HEK293 (cell line): ENCODE measurements around the gene BRPF1.

Experiments
- CTCF ChIA-PET: fragments of 350-600 bp; formaldehyde crosslinking; extraction: SDS; loops from one replicate; lab custom pipeline; 2021; ENCODE audit warnings: antibody characterized with exemption; lab: Yijun Ruan, JAX
- POLR2A ChIA-PET: fragments of 300-600 bp; formaldehyde crosslinking; extraction: SDS; loops from one replicate; lab custom pipeline; 2020; ENCODE audit warnings: antibody characterized with exemption, inconsistent platforms; lab: Yijun Ruan, JAX
- H3K27ac ChIP-seq: fragments of 200-500 bp; sonication (Bioruptor generic); 2 replicates; pipeline ENCODE4 v1.5.1; 2014; ENCODE audit warnings: low read depth, low read length, control low read depth, inconsistent platforms; ENCODE audit errors: extremely low read depth
- H3K36me3 ChIP-seq, 2 experiments: fragments of 200-500 bp in 1 of 2; sonication (Bioruptor generic) in 1 of 2; 1 replicate in 1 of 2; 2 replicates in 1 of 2; pipeline ENCODE4 v1.5.1; 2014 to 2017; ENCODE audit warnings: inconsistent platforms in 2 of 2, low read length in 2 of 2; ENCODE audit not compliant: control insufficient read depth in 2 of 2, insufficient read depth in 1 of 2
- H3K4me1 ChIP-seq: fragments of 200-500 bp; sonication (Bioruptor generic); 2 replicates; pipeline ENCODE4 v1.5.1; 2014; ENCODE audit warnings: mild to moderate bottlenecking, low read length, inconsistent platforms; ENCODE audit not compliant: control insufficient read depth, insufficient read depth
- H3K4me3 ChIP-seq: 2 replicates; pipeline ENCODE4 v1.5.1; 2011; ENCODE audit warnings: low read depth, mild to moderate bottlenecking, control low read depth, low read length, moderate library complexity
- H3K9me3 ChIP-seq: fragments of 200-500 bp; sonication (Bioruptor generic); 2 replicates; pipeline ENCODE4 v1.5.1; 2014; ENCODE audit warnings: low read depth, low read length, inconsistent platforms; ENCODE audit not compliant: control insufficient read depth, insufficient read depth
- AEBP2 ChIP-seq: fragments of 450-650 bp; formaldehyde crosslinking; IDR thresholded peaks from 2 replicates; pipeline ENCODE4 v1.5.1; 2016; ENCODE audit warnings: missing biosample characterization, missing genetic modification characterization, borderline replicate concordance
- EGR2 ChIP-seq: fragments of 450-650 bp; formaldehyde crosslinking; IDR thresholded peaks from 2 replicates; pipeline ENCODE4 v1.5.1; 2016; ENCODE audit warnings: low read depth, missing biosample characterization, missing genetic modification characterization
- ELK4 ChIP-seq: IDR thresholded peaks from 2 replicates; pipeline ENCODE4 v1.6.1; 2011; ENCODE audit warnings: mild to moderate bottlenecking, low read depth, low read length, borderline replicate concordance
- GFI1B ChIP-seq: fragments of 450-650 bp; formaldehyde crosslinking; IDR thresholded peaks from 2 replicates; pipeline ENCODE4 v1.5.1; 2016; ENCODE audit warnings: missing biosample characterization, missing genetic modification characterization
- GLIS1 ChIP-seq: fragments of 450-650 bp; formaldehyde crosslinking; IDR thresholded peaks from 2 replicates; pipeline ENCODE4 v1.5.1; 2016; ENCODE audit warnings: missing biosample characterization, missing genetic modification characterization
- IKZF3 ChIP-seq: fragments of 450-650 bp; IDR thresholded peaks from 2 replicates; pipeline ENCODE4 v1.5.0; 2018; ENCODE audit warnings: missing biosample characterization, mild to moderate bottlenecking, missing genetic modification characterization, moderate library complexity
- MEIS1 ChIP-seq: sonication (generic); formaldehyde crosslinking; IDR thresholded peaks from 2 replicates; pipeline ENCODE4 v1.8.1; 2022; ENCODE audit warnings: missing genetic modification reagents, mild to moderate bottlenecking, borderline replicate concordance
- SCRT1 ChIP-seq: fragments of 450-650 bp; formaldehyde crosslinking; IDR thresholded peaks from 2 replicates; pipeline ENCODE4 v1.5.1; 2016; ENCODE audit warnings: missing biosample characterization, missing genetic modification characterization, borderline replicate concordance
- ZBTB6 ChIP-seq: fragments of 450-650 bp; formaldehyde crosslinking; IDR thresholded peaks from 2 replicates; pipeline ENCODE4 v1.5.1; 2017; ENCODE audit warnings: missing biosample characterization, missing genetic modification characterization
- ZFHX2 ChIP-seq: fragments of 450-650 bp; formaldehyde crosslinking; conservative IDR thresholded peaks from 2 replicates; pipeline ENCODE4 v1.5.1; 2016; ENCODE audit warnings: missing biosample characterization, missing genetic modification characterization
- ZFP69B ChIP-seq: fragments of 450-650 bp; formaldehyde crosslinking; IDR thresholded peaks from 2 replicates; pipeline ENCODE4 v1.5.1; 2016; ENCODE audit warnings: missing biosample characterization, missing genetic modification characterization
- ZIC2 ChIP-seq: fragments of 450-650 bp; formaldehyde crosslinking; IDR thresholded peaks from 2 replicates; pipeline ENCODE4 v1.5.1; 2016; ENCODE audit warnings: missing biosample characterization, missing genetic modification characterization
- ZNF10 ChIP-seq: fragments of 450-650 bp; formaldehyde crosslinking; IDR thresholded peaks from 2 replicates; pipeline ENCODE4 v1.5.1; 2017; ENCODE audit warnings: missing biosample characterization, missing genetic modification characterization
- ZNF112 ChIP-seq: fragments of 450-650 bp; formaldehyde crosslinking; IDR thresholded peaks from 2 replicates; pipeline ENCODE4 v1.5.0; 2017; ENCODE audit warnings: missing biosample characterization, missing genetic modification characterization
- ZNF121 ChIP-seq: fragments of 450-650 bp; formaldehyde crosslinking; IDR thresholded peaks from 2 replicates; pipeline ENCODE4 v1.5.1; 2016; ENCODE audit warnings: missing biosample characterization, missing genetic modification characterization
- ZNF223 ChIP-seq: fragments of 450-650 bp; formaldehyde crosslinking; IDR thresholded peaks from 2 replicates; pipeline ENCODE4 v1.5.1; 2016; ENCODE audit warnings: missing biosample characterization, missing genetic modification characterization
- ZNF280D ChIP-seq: fragments of 450-650 bp; formaldehyde crosslinking; IDR thresholded peaks from 2 replicates; pipeline ENCODE4 v1.5.1; 2016; ENCODE audit warnings: missing biosample characterization, missing genetic modification characterization
- ZNF416 ChIP-seq: fragments of 450-650 bp; formaldehyde crosslinking; IDR thresholded peaks from 2 replicates; pipeline ENCODE4 v1.5.1; 2016; ENCODE audit warnings: missing biosample characterization, missing genetic modification characterization
- ZNF548 ChIP-seq: fragments of 450-650 bp; formaldehyde crosslinking; IDR thresholded peaks from 2 replicates; pipeline ENCODE4 v1.5.1; 2016; ENCODE audit warnings: missing biosample characterization, missing genetic modification characterization
- ZNF624 ChIP-seq: fragments of 450-650 bp; formaldehyde crosslinking; IDR thresholded peaks from 2 replicates; pipeline ENCODE4 v1.5.1; 2017; ENCODE audit warnings: missing biosample characterization, missing genetic modification characterization
- ZNF677 ChIP-seq: fragments of 450-650 bp; IDR thresholded peaks from 2 replicates; pipeline ENCODE4 v1.5.0; 2018; ENCODE audit warnings: missing biosample characterization, mild to moderate bottlenecking, missing genetic modification characterization, moderate library complexity

The BRPF1 gene

GRCh38 chr3:9704347-9705322 is 26.9 kb upstream of the BRPF1 start (continued):
- TF ChIP-seq ZBTB6: no peak
- no peak for TF ChIP-seq ZNF223 (tag by site-specific recombination)
- no peak for TF ChIP-seq GFI1B
- no peak for TF ChIP-seq ZNF548
- TF ChIP-seq ZNF280D (tag by site-specific recombination): no peak
- TF ChIP-seq ZNF121 (tag by site-specific recombination): no peak
- no peak for TF ChIP-seq ZNF677 (tag by site-specific recombination)
- TF ChIP-seq ELK4: no peak
- TF ChIP-seq AEBP2: no peak

GRCh38 chr3:9710174-9710739 is 21.3 kb upstream of the BRPF1 start:
- CTCF ChIA-PET: no interaction called here
- H3K36me3 ChIP-seq: no peaks in the 10 kb centered on the region
- H3K9me3 ChIP-seq: no peaks in the 10 kb centered on the region

GRCh38 chr3:9712415-9712814 is 19.1 kb upstream of the BRPF1 start:
- TF ChIP-seq ZNF10 (tag by site-specific recombination) (no peak), ZNF112 (tag by site-specific recombination) (no peak), MEIS1 (no peak), GLIS1 (tag by site-specific recombination) (no peak), SCRT1 (tag by site-specific recombination) (no peak), ZNF416 (tag by site-specific recombination) (no peak), IKZF3 (no peak)
- ChIA-PET CTCF (interaction anchor here (0.6 kb wide), 1 partner anchor 265 kb away, joined by 3 read pairs; no protein-coding TSS in a partner anchor), POLR2A (no interaction called here)
- Histone ChIP-seq H3K4me3 (no peak overlapping the region), H3K9me3 (no peaks in the 10 kb centered on the region), H3K4me1 (no peaks in the 10 kb centered on the region), H3K27ac (no peak overlapping the region), H3K36me3 (no peaks in the 10 kb centered on the region)

More at GRCh38 chr3:9710174-9710739, 21.3 kb upstream of the BRPF1 start:
- no peak for TF ChIP-seq ZNF624 (tag by site-specific recombination)
- TF ChIP-seq ZFP69B (tag by site-specific recombination): no peak
- TF ChIP-seq EGR2 (tag by site-specific recombination): peak; percentile 98
- no peak for TF ChIP-seq ZNF121 (tag by site-specific recombination)
- no peak for TF ChIP-seq ZIC2 (tag by site-specific recombination)
- peak; percentile 94 for TF ChIP-seq ZFHX2 (tag by site-specific recombination)
- TF ChIP-seq, all 188 proteins: peak for 2
- Histone ChIP-seq H3K4me3 (no peak overlapping the region), H3K4me1 (no peaks in the 10 kb centered on the region), H3K27ac (no peak overlapping the region)
- POLR2A ChIA-PET: interaction anchor here (0.6 kb wide), 1 partner anchor 50 kb away, joined by 4 read pairs; no protein-coding TSS in a partner anchor
